ENCODE results near the gene RGL2. TPM values are rescaled to one million over a fixed set of nuclear protein-coding genes. Genes with fewer than 3 reads are reported as not detected.
A peak's percentile ranks its signal among the peaks of the same experiment; 100 is the strongest.

RGL2 gene
- total and polyA plus RNA-seq, 2 of the 13 experiments (the other 11 are each of a cell fraction or from before 2014, with no cell fraction given): 22.9 to 47.4 TPM

DNA sequence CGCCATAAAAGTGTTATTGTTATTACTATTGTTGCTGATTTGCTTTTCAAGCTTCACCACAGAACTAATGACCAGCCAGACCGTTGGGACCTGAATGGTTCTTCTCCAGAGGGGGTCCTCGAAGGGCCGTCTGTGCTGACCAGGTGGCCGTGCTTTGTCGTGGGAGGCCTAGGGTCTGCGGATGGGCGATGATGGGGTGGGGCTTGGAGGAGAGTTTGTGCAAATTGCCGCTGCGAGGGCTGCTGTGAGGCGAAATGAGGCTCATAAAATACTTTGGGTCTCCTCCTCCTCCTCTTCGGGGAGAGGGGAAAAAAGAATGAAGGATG, 24.8 kb upstream of the RGL2 start (continued):
- TF ChIP-seq, protein P1, sequence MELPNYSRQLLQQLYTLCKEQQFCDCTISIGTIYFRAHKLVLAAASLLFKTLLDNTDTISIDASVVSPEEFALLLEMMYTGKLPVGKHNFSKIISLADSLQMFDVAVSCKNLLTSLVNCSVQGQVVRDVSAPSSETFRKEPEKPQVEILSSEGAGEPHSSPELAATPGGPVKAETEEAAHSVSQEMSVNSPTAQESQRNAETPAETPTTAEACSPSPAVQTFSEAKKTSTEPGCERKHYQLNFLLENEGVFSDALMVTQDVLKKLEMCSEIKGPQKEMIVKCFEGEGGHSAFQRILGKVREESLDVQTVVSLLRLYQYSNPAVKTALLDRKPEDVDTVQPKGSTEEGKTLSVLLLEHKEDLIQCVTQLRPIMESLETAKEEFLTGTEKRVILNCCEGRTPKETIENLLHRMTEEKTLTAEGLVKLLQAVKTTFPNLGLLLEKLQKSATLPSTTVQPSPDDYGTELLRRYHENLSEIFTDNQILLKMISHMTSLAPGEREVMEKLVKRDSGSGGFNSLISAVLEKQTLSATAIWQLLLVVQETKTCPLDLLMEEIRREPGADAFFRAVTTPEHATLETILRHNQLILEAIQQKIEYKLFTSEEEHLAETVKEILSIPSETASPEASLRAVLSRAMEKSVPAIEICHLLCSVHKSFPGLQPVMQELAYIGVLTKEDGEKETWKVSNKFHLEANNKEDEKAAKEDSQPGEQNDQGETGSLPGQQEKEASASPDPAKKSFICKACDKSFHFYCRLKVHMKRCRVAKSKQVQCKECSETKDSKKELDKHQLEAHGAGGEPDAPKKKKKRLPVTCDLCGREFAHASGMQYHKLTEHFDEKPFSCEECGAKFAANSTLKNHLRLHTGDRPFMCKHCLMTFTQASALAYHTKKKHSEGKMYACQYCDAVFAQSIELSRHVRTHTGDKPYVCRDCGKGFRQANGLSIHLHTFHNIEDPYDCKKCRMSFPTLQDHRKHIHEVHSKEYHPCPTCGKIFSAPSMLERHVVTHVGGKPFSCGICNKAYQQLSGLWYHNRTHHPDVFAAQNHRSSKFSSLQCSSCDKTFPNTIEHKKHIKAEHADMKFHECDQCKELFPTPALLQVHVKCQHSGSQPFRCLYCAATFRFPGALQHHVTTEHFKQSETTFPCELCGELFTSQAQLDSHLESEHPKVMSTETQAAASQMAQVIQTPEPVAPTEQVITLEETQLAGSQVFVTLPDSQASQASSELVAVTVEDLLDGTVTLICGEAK (IDR thresholded peaks at IDR 0.05): no peak
- TF ChIP-seq, protein P1 (CRISPR knock-in tag; IDR thresholded peaks at IDR 0.05): 0 out of 2 replicates have a peak, but pooled peaks have one; percentile 39
- no peak for TF ChIP-seq MAFK (conservative IDR thresholded peaks at IDR 0.05 in 1 of 2, IDR thresholded peaks at IDR 0.05 in 1 of 2; ENCODE audit: low read length in 2 of 2)
- TF ChIP-seq, protein P2, sequence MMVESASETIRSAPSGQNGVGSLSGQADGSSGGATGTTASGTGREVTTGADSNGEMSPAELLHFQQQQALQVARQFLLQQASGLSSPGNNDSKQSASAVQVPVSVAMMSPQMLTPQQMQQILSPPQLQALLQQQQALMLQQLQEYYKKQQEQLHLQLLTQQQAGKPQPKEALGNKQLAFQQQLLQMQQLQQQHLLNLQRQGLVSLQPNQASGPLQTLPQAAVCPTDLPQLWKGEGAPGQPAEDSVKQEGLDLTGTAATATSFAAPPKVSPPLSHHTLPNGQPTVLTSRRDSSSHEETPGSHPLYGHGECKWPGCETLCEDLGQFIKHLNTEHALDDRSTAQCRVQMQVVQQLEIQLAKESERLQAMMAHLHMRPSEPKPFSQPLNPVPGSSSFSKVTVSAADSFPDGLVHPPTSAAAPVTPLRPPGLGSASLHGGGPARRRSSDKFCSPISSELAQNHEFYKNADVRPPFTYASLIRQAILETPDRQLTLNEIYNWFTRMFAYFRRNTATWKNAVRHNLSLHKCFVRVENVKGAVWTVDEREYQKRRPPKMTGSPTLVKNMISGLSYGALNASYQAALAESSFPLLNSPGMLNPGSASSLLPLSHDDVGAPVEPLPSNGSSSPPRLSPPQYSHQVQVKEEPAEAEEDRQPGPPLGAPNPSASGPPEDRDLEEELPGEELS (CRISPR knock-in tag; IDR thresholded peaks at IDR 0.05): no peak
- TF ChIP-seq SP2 (CRISPR knock-in tag; IDR thresholded peaks at IDR 0.05): no peak
- TF ChIP-seq, protein P3, sequence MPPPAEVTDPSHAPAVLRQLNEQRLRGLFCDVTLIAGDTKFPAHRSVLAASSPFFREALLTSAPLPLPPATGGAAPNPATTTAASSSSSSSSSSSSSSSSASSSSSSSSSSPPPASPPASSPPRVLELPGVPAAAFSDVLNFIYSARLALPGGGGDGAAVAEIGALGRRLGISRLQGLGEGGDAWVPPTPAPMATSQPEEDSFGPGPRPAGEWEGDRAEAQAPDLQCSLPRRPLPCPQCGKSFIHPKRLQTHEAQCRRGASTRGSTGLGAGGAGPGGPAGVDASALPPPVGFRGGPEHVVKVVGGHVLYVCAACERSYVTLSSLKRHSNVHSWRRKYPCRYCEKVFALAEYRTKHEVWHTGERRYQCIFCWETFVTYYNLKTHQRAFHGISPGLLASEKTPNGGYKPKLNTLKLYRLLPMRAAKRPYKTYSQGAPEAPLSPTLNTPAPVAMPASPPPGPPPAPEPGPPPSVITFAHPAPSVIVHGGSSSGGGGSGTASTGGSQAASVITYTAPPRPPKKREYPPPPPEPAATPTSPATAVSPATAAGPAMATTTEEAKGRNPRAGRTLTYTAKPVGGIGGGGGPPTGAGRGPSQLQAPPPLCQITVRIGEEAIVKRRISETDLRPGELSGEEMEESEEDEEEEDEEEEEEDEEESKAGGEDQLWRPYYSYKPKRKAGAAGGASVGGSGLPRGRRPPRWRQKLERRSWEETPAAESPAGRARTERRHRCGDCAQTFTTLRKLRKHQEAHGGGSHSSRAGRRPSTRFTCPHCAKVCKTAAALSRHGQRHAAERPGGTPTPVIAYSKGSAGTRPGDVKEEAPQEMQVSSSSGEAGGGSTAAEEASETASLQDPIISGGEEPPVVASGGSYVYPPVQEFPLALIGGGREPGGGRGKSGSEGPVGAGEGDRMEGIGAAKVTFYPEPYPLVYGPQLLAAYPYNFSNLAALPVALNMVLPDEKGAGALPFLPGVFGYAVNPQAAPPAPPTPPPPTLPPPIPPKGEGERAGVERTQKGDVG (CRISPR knock-in tag; IDR thresholded peaks at IDR 0.05; ENCODE audit: borderline replicate concordance): no peak
- no peak for TF ChIP-seq JDP2 (CRISPR knock-in tag; IDR thresholded peaks at IDR 0.05; ENCODE audit: borderline replicate concordance)
- TF ChIP-seq, protein P4, sequence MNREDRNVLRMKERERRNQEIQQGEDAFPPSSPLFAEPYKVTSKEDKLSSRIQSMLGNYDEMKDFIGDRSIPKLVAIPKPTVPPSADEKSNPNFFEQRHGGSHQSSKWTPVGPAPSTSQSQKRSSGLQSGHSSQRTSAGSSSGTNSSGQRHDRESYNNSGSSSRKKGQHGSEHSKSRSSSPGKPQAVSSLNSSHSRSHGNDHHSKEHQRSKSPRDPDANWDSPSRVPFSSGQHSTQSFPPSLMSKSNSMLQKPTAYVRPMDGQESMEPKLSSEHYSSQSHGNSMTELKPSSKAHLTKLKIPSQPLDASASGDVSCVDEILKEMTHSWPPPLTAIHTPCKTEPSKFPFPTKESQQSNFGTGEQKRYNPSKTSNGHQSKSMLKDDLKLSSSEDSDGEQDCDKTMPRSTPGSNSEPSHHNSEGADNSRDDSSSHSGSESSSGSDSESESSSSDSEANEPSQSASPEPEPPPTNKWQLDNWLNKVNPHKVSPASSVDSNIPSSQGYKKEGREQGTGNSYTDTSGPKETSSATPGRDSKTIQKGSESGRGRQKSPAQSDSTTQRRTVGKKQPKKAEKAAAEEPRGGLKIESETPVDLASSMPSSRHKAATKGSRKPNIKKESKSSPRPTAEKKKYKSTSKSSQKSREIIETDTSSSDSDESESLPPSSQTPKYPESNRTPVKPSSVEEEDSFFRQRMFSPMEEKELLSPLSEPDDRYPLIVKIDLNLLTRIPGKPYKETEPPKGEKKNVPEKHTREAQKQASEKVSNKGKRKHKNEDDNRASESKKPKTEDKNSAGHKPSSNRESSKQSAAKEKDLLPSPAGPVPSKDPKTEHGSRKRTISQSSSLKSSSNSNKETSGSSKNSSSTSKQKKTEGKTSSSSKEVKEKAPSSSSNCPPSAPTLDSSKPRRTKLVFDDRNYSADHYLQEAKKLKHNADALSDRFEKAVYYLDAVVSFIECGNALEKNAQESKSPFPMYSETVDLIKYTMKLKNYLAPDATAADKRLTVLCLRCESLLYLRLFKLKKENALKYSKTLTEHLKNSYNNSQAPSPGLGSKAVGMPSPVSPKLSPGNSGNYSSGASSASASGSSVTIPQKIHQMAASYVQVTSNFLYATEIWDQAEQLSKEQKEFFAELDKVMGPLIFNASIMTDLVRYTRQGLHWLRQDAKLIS (CRISPR knock-in tag; IDR thresholded peaks at IDR 0.05): no peak
- TF ChIP-seq ZNF737 (CRISPR knock-in tag; IDR thresholded peaks at IDR 0.05; ENCODE audit: borderline replicate concordance): no peak

Data from HepG2 (cell line).